GM23338 (cell line): ENCODE measurements around the gene WBP11.

Experiments used
- CREB1 ChIP-seq: fragments of 250-450 bp; sonication (Bioruptor Pico); IDR thresholded peaks from 2 replicates; pipeline ENCODE4 v1.5.0; 2020; ENCODE audit warnings: low read depth, mild to moderate bottlenecking, moderate library complexity
- CTCF ChIP-seq, 2 experiments: fragments of 200-600 bp in 1 of 2; sonication (generic) in 1 of 2; conservative IDR thresholded peaks; 2 replicates each; pipeline versions ENCODE4 v1.5.1 to v1.6.1; 2016 to 2017; ENCODE audit warnings: antibody characterized with exemption in 2 of 2, low read depth in 2 of 2, mild to moderate bottlenecking in 2 of 2, moderate library complexity in 1 of 2
- ETS1 ChIP-seq: IDR thresholded peaks from 2 replicates; pipeline ENCODE4 v1.6.1; 2016; ENCODE audit warnings: antibody characterized with exemption
- EZH2 ChIP-seq: fragments of 200-600 bp; sonication (generic); IDR thresholded peaks from one replicate; pipeline ENCODE4 v1.8.0; 2017; ENCODE audit warnings: antibody characterized with exemption, mild to moderate bottlenecking, low read depth; ENCODE audit not compliant: unreplicated experiment
- EZH2phosphoT487 ChIP-seq: fragments of 200-600 bp; sonication (generic); IDR thresholded peaks from one replicate; pipeline ENCODE4 v1.8.1; 2018; ENCODE audit warnings: antibody characterized with exemption; ENCODE audit not compliant: unreplicated experiment
- JUNB ChIP-seq: IDR thresholded peaks from one replicate; pipeline ENCODE4 v1.6.1; 2016; ENCODE audit warnings: antibody characterized with exemption; ENCODE audit not compliant: unreplicated experiment
- NANOG ChIP-seq: IDR thresholded peaks from 2 replicates; pipeline ENCODE4 v1.6.1; 2016; ENCODE audit warnings: antibody characterized with exemption, borderline replicate concordance
- POLR2AphosphoS5 ChIP-seq: IDR thresholded peaks from 2 replicates; pipeline ENCODE4 v1.6.1; 2016; ENCODE audit warnings: antibody characterized with exemption, low read depth
- REST ChIP-seq: IDR thresholded peaks from one replicate; pipeline ENCODE4 v1.6.1; 2018; ENCODE audit warnings: antibody characterized with exemption; ENCODE audit not compliant: unreplicated experiment
- STAT1 ChIP-seq: IDR thresholded peaks from one replicate; pipeline ENCODE4 v1.6.1; 2016; ENCODE audit warnings: antibody characterized with exemption; ENCODE audit not compliant: unreplicated experiment
- ZNF114 ChIP-seq: fragments of 250-450 bp; sonication (Bioruptor Pico); IDR thresholded peaks from 2 replicates; pipeline ENCODE4 v1.5.0; 2020; ENCODE audit warnings: mild to moderate bottlenecking, moderate library complexity
- ZNF331 ChIP-seq: fragments of 250-450 bp; sonication (Bioruptor Pico); IDR thresholded peaks from 2 replicates; pipeline ENCODE4 v1.5.0; 2020; ENCODE audit warnings: low read depth, mild to moderate bottlenecking, moderate library complexity
- ZNF462 ChIP-seq: fragments of 250-450 bp; sonication (Bioruptor Pico); IDR thresholded peaks from 2 replicates; pipeline ENCODE4 v1.5.0; 2020; ENCODE audit warnings: mild to moderate bottlenecking, moderate library complexity

GRCh38 chr12:14834509-14834908 is 31.2 kb upstream of the WBP11 start:
- TF ChIP-seq CTCF (conservative IDR thresholded peaks at IDR 0.05; ENCODE audit: low read depth in 2 of 2): no peak
- TF ChIP-seq EZH2: no peak
- TF ChIP-seq POLR2AphosphoS5: no peak
- TF ChIP-seq REST: no peak
- TF ChIP-seq CREB1 (CRISPR knock-in tag): no peak
- TF ChIP-seq JUNB: no peak
- TF ChIP-seq EZH2phosphoT487: no peak
- TF ChIP-seq ZNF114 (CRISPR knock-in tag): no peak
- no peak for TF ChIP-seq STAT1
- no peak for TF ChIP-seq ETS1
- TF ChIP-seq NANOG: no peak
- no peak for TF ChIP-seq ZNF462 (CRISPR knock-in tag)
- no peak for TF ChIP-seq ZNF331 (CRISPR knock-in tag)
